A172 (cell line): ENCODE measurements around the gene PREX1. TPM values are rescaled to one million over a fixed set of nuclear protein-coding genes. Genes with fewer than 3 reads are reported as not detected.

Source experiments
- DNase-seq: peaks from one replicate; pipeline ENCODE4 v3.0.0-alpha.2; 2015; ENCODE audit warnings: low spot score
- total RNA-seq: library from RNA; depleted of rRNA; stranded (reverse); fragments of >200 nt; shearing (Covaris generic); gene quantifications from 2 replicates; pipeline ENCODE4 v1.2.3, GENCODE V29; 2014; rRNA removed

Gene PREX1
- total RNA-seq, 1 experiment from 2014 or later, result 12.2 TPM

DNA sequence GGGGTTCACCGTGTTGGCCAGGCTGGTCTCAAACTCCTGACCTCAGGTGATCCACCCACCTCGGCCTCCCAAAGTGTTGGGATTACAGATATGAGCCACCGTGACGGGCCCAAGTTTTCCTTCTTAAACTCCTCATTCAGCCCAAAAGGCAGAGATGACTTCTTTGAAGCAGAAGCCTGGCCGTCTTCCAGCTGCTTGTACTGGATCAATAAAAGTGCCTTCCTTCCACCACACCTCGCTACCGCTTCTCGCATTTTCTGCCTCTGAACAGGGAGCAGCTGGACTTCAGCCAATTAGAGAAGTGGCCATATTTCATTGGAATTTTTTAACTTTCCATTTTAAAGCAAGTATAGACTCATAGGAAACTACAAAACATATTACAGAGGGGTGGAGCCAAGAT, 241.1 kb downstream of the PREX1 start:
- DNase-seq, result no peak

DNA sequence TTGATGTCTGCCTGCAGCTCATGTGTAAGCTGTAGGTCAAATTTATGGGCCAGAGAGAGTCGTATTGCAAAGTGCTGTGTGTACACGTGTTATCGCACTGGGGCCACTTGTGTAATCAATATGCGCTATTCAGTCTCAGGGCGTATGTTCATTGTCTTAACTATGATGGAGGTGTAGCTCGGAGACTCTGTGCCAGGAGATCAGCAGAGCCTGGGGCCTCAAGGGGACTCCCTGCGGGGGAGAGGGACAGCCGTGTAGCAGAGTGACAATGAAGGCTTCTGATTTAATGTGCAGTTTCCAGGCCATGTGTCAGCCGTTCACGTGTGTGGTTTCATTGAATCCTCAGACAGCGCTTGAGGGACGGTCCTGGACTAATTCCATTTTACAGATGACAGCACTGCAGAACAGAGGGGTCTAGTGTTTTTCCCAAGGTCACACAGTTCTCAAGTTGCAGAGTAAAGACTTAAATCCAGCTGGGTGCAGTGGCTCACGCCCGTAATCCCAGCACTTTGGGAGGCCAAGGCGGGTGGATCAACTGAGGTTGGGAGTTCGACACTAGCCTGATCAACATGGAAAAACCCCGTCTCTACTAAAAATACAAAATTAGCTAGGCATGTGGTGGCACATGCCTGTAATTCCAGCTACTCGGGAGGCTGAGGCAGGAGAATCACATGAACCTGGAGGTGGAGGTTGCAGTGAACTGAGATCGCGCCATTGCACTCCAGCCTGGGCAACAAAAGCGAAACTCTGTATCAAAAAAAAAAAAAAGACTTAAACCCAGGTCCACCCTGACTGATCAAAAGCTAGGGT, 242.5 kb downstream of the PREX1 start:
- DNase-seq, result no peak

GRCh38 chr20:48584391-48585060, 243.3 kb downstream of the PREX1 start:
- DNase-seq, result no peak

DNA sequence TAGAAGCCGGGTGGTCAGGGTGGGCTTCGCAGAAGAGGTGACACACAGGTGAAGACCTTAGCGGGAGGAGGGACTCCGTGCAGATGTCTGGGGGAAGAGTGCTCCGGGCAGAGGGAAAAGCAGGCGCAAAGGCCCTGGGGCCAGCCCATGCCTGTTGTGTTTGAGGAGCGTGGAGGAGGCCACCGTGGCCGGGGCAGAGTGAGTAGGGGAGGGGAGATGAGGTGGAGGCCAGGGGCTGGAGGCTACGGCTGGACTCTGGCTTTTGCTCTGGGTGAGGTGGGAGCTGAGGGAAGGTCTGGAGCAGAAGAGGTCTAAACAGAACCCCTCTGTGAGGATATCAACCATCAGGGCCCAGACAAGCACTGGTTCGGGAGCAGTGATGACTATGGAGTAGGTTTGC, 244.0 kb downstream of the PREX1 start:
- DNase-seq, result no peak

DNA sequence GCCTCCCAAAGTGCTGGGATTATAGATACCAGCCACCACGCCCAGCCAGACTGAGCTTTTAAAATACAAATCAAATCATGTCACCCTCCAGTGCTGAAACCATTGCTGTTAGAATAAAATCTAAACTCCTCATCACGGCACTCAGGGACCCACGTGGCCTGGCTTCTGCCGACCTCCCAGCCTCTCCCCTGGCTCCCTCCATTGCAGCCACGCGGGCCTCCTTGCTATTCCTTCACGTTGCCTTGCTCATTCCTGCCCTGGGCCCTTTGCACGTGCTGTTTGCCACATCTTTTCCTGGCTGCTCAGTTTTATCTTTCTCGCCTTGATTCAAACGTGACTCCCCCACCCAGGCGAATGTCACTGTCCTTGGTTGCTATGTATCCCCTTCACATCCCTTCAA, 244.6 kb downstream of the PREX1 start:
- no peak for DNase-seq

DNA sequence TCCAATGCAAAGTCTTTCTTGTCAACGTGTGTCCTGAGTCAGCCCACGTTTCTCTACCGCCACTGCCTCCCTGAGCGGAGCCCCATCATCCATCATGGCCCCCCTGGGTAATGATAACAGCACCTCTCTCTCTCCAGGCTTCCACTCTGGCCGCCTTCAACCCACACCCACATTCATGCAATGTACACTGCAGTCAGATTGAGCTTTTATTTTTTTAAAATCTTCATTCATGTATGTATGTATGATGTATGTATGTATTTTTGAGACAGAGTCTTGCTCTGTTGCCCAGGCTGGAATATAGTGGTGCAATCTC, 245.2 kb downstream of the PREX1 start:
- DNase-seq, result no peak

GRCh38 chr20:48581167-48581566, 246.6 kb downstream of the PREX1 start:
- no peak for DNase-seq

GRCh38 chr20:48578397-48579098, 249.3 kb downstream of the PREX1 start:
- no peak for DNase-seq

DNA sequence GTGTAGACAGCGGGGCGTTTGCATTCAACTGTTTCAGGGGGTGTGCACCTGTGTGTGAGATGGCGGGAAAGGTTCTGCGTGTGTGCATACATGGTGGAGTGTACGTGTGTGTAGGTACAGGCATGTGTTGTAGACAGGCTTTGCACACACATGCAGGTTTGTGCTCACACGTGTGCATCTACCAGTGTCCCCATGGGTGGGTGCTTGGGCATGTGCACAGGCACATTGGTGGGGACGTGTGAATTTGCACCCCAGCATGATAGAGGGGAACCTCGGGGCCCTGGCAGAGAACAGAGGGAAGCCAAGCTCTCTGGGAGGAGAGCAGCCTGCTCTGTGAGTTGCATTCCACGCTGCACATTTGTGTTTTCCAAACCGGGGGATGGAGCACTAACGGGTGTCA, 250.2 kb downstream of the PREX1 start:
- DNase-seq, result no peak

GRCh38 chr20:48574383-48574782, 253.4 kb downstream of the PREX1 start:
- DNase-seq, result peak; percentile 82

Other genes with a start within 250 kb of the PREX1 start
- 25.2 and 30.7 TPM in 2 replicates for gene ARFGEF2, start 93.7 kb upstream of the PREX1 start, total RNA-seq
- 244 and 264 TPM in 2 replicates for gene CSE1L, start 218.3 kb upstream of the PREX1 start, total RNA-seq